ENCODE measurements around the gene SCAF11. TPM values are rescaled to one million over a fixed set of nuclear protein-coding genes. Genes with fewer than 3 reads are reported as not detected.
A peak's percentile ranks its signal among the peaks of the same experiment; 100 is the strongest.

Gene SCAF11
- polyA plus RNA-seq, 2 of the 4 experiments (the other 2 are of a cell fraction), result 43.0 to 110 TPM

DNA sequence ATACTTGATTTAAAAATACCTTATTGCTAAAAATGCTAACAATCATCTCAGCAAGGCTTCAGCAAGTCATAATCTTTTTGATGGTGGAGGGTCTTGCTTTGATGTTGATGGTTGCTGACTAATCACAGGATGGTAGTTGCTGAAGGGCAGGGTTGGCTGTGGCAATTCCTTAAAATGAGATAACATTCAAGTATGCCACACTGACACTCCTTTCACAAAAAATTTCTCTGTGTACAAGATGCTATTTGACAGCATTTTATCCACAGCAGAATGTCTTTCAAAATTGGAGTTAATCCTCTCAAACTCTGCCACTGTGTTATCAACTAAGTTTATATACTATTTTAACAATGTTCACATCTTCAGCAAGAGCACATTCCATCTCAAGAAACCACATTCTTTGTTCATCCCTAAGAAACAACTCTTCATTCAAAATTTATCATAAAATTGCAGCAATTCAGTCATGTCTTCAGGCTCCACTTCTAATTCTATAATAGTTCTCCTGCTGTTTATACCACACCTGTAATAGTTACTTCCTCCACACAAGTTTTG is 16.1 kb downstream of the SCAF11 start:
- Histone ChIP-seq H3K9me3 (no peaks in the 10 kb centered on the region), H3K4me1 (peaks cover 17% of the 10 kb centered on the region), H3K4me3 (no peak overlapping the region), H3K27ac (no peak overlapping the region), H3K4me2 (peak overlapping the region; percentile 44)
- ATAC-seq (no peak; a peak in 1 of 6 replicates), FAIRE-seq (peak; percentile 7), DNase-seq (ENCODE audit: low read depth in 1 of 2, low spot score in 1 of 2) (no peak)
- ChIA-PET CTCF (no interaction called here), POLR2A (no interaction called here)
- TF ChIP-seq ZFP36 (IDR thresholded peaks at IDR 0.05; ENCODE audit: borderline replicate concordance, partially characterized antibody), result no peak
- no peak for TF ChIP-seq KDM5A (IDR thresholded peaks at IDR 0.05)
- TF ChIP-seq FOSB (CRISPR knock-in tag; IDR thresholded peaks at IDR 0.05), result no peak
- TF ChIP-seq TFCP2L1 (CRISPR knock-in tag; IDR thresholded peaks at IDR 0.05), result no peak
- no peak for TF ChIP-seq BHLHE40 (IDR thresholded peaks at IDR 0.05; ENCODE audit: low read depth, low read length)
- TF ChIP-seq ZC3H11A (IDR thresholded peaks at IDR 0.05), result no peak
- TF ChIP-seq MYC (IDR thresholded peaks at IDR 0.05; ENCODE audit: borderline replicate concordance, low read length), result no peak
- TF ChIP-seq, protein P1, sequence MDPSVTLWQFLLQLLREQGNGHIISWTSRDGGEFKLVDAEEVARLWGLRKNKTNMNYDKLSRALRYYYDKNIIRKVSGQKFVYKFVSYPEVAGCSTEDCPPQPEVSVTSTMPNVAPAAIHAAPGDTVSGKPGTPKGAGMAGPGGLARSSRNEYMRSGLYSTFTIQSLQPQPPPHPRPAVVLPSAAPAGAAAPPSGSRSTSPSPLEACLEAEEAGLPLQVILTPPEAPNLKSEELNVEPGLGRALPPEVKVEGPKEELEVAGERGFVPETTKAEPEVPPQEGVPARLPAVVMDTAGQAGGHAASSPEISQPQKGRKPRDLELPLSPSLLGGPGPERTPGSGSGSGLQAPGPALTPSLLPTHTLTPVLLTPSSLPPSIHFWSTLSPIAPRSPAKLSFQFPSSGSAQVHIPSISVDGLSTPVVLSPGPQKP (IDR thresholded peaks at IDR 0.05; ENCODE audit: low read depth, low read length), result no peak
- TF ChIP-seq CHD2 (IDR thresholded peaks at IDR 0.05; ENCODE audit: low read length, partially characterized antibody), result no peak
- TF ChIP-seq, protein P2, sequence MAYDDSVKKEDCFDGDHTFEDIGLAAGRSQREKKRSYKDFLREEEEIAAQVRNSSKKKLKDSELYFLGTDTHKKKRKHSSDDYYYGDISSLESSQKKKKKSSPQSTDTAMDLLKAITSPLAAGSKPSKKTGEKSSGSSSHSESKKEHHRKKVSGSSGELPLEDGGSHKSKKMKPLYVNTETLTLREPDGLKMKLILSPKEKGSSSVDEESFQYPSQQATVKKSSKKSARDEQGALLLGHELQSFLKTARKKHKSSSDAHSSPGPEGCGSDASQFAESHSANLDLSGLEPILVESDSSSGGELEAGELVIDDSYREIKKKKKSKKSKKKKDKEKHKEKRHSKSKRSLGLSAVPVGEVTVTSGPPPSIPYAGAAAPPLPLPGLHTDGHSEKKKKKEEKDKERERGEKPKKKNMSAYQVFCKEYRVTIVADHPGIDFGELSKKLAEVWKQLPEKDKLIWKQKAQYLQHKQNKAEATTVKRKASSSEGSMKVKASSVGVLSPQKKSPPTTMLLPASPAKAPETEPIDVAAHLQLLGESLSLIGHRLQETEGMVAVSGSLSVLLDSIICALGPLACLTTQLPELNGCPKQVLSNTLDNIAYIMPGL (CRISPR knock-in tag; IDR thresholded peaks at IDR 0.05; ENCODE audit: borderline replicate concordance), result no peak
- TF ChIP-seq, protein P3, sequence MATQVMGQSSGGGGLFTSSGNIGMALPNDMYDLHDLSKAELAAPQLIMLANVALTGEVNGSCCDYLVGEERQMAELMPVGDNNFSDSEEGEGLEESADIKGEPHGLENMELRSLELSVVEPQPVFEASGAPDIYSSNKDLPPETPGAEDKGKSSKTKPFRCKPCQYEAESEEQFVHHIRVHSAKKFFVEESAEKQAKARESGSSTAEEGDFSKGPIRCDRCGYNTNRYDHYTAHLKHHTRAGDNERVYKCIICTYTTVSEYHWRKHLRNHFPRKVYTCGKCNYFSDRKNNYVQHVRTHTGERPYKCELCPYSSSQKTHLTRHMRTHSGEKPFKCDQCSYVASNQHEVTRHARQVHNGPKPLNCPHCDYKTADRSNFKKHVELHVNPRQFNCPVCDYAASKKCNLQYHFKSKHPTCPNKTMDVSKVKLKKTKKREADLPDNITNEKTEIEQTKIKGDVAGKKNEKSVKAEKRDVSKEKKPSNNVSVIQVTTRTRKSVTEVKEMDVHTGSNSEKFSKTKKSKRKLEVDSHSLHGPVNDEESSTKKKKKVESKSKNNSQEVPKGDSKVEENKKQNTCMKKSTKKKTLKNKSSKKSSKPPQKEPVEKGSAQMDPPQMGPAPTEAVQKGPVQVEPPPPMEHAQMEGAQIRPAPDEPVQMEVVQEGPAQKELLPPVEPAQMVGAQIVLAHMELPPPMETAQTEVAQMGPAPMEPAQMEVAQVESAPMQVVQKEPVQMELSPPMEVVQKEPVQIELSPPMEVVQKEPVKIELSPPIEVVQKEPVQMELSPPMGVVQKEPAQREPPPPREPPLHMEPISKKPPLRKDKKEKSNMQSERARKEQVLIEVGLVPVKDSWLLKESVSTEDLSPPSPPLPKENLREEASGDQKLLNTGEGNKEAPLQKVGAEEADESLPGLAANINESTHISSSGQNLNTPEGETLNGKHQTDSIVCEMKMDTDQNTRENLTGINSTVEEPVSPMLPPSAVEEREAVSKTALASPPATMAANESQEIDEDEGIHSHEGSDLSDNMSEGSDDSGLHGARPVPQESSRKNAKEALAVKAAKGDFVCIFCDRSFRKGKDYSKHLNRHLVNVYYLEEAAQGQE (IDR thresholded peaks at IDR 0.05), result no peak

DNA sequence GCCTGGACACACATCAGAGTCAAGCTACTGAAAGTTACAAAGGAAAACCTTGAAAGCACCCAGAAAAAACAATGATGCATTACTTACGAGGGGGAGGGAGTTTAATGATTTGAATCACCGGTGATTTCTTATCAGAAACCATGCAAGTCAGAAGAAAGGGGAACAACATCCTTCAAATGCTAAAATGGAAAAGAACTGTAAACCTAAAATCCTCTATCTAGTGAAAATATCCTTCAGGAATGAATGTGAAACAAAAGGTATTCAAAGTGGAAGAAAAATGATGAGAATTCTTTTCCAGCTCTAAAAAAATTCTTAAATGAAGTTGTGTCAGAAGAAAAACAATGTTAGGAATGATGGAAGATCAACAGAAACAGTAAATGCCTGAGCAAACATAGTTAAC is 16.8 kb downstream of the SCAF11 start:
- DNase-seq (ENCODE audit: low read depth in 1 of 2, low spot score in 1 of 2) (no peak), FAIRE-seq (no peak), ATAC-seq (no peak)
- TF ChIP-seq HDAC2 (IDR thresholded peaks at IDR 0.05) (no peak), JUN (IDR thresholded peaks at IDR 0.05) (no peak), TFCP2L1 (CRISPR knock-in tag; IDR thresholded peaks at IDR 0.05) (no peak), ZSCAN20 (CRISPR knock-in tag; IDR thresholded peaks at IDR 0.05) (no peak)
- H3K4me1 ChIP-seq, result peaks cover 17% of the 10 kb centered on the region
- H3K4me2 ChIP-seq, result peak overlapping the region; percentile 44
- H3K4me3 ChIP-seq, result no peak overlapping the region
- ChIA-PET POLR2A (no interaction called here), CTCF (no interaction called here)
- no peaks in the 10 kb centered on the region for H3K9me3 ChIP-seq
- WGBS (ENCODE audit: missing lambda C conversion rate), result 31% methylated on average over 2 of the region's 2 CpGs
- H3K27ac ChIP-seq, result no peak overlapping the region

DNA sequence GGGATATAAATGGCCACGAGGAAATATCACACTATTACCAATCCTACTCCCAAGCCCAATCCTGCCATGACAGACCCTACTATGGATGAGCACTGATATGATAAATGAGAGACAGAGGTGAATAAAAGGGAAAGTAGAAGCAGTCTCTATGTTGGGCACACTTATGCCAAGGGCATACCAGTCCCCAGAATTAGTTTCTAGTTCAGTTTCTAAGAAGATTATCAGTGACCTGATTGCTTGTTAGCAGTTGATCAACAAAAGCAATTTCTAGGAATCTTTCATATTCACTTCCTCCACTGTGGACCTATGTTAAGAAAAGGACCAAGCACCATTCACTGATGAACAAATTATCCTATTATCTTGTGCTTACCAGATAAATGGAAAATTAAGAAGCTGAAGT is 20.0 kb downstream of the SCAF11 start:
- FAIRE-seq, result no peak
- TF ChIP-seq HOXB5 (CRISPR knock-in tag; IDR thresholded peaks at IDR 0.05), result no peak
- no peak for TF ChIP-seq ZNF302 (CRISPR knock-in tag; IDR thresholded peaks at IDR 0.05)
- no peak for DNase-seq (ENCODE audit: low read depth in 1 of 2, low spot score in 1 of 2)
- H3K4me2 ChIP-seq, result no peak overlapping the region
- no peak overlapping the region for H3K4me3 ChIP-seq
- H3K27ac ChIP-seq, result no peak overlapping the region
- H3K9me3 ChIP-seq, result no peaks in the 10 kb centered on the region
- CTCF ChIA-PET, result interaction anchor here (1.0 kb wide), 1 partner anchor 10 kb away, joined by 3 read pairs; no protein-coding TSS in a partner anchor
- POLR2A ChIA-PET, result no interaction called here
- 100% methylated on average over 1 of the region's 1 CpG for WGBS (ENCODE audit: missing lambda C conversion rate)
- no peak for ATAC-seq
- peaks cover 29% of the 10 kb centered on the region for H3K4me1 ChIP-seq

All from A549 (cell line).